PC-3 (cell line): Measurements from ENCODE around the gene CST8. TPM values are rescaled to one million over a fixed set of nuclear protein-coding genes. Genes with fewer than 3 reads are reported as not detected.
A peak's percentile ranks its signal among the peaks of the same experiment; 100 is the strongest.

Source experiments
- ATAC-seq: fragments of 200-7000 bp; cut with Tn5 transposase; 2 replicates; pipeline ENCODE4 v1.9.1; 2020; ENCODE audit warnings: mild to moderate bottlenecking, moderate library complexity
- BruUV-seq: library from RNA; stranded (reverse); fragments of 400-500 nt; replicated peaks from 2 replicates; lab custom pipeline; 2021; lab: Mats Ljungman, UMichigan
- CTCF ChIA-PET: fragments of 300-600 bp; sonication (Branson Sonifier 250); formaldehyde crosslinking; loops from one replicate; lab custom pipeline; 2022; ENCODE audit warnings: antibody characterized with exemption; lab: Charles Lee
- POLR2A ChIA-PET: fragments of 300-600 bp; sonication (Branson Sonifier 250); formaldehyde crosslinking; loops from one replicate; lab custom pipeline; 2022; ENCODE audit warnings: antibody characterized with exemption; ENCODE audit not compliant: unreplicated experiment; lab: Charles Lee
- DNase-seq: peaks from one replicate; pipeline ENCODE4 v3.0.0-alpha.2; 2015
- H2AFZ ChIP-seq: fragments of 300-600 bp; sonication (generic); 2 replicates; pipeline ENCODE4 v1.6.0; 2016; ENCODE audit warnings: antibody characterized with exemption, low read length
- H3F3A ChIP-seq: fragments of 300-600 bp; sonication (generic); one replicate; pipeline ENCODE4 v1.6.0; 2017; ENCODE audit warnings: antibody characterized with exemption, low read length, control low read depth, mild to moderate bottlenecking; ENCODE audit not compliant: unreplicated experiment
- H3K27ac ChIP-seq: fragments of 300-600 bp; sonication (generic); 2 replicates; pipeline ENCODE4 v1.5.1; 2016; ENCODE audit warnings: mild to moderate bottlenecking, low read length
- H3K27me3 ChIP-seq: fragments of 300-600 bp; sonication (generic); 2 replicates; pipeline ENCODE4 v1.6.1; 2016; ENCODE audit warnings: low read length, mixed read lengths
- H3K36me3 ChIP-seq: fragments of 300-600 bp; sonication (generic); 2 replicates; pipeline ENCODE4 v1.6.1; 2016; ENCODE audit warnings: low read depth, mixed run types, low read length, mixed read lengths
- H3K4me1 ChIP-seq: fragments of 300-600 bp; sonication (generic); 2 replicates; pipeline ENCODE4 v1.5.1; 2016; ENCODE audit warnings: low read length; ENCODE audit not compliant: insufficient read depth
- H3K4me2 ChIP-seq: fragments of 300-600 bp; sonication (generic); 2 replicates; pipeline ENCODE4 v1.6.0; 2016; ENCODE audit warnings: low read length
- H3K4me3 ChIP-seq: fragments of 300-600 bp; sonication (generic); 2 replicates; pipeline ENCODE4 v1.5.1; 2016; ENCODE audit warnings: mild to moderate bottlenecking, low read length, mixed read lengths
- H3K79me2 ChIP-seq: fragments of 300-600 bp; sonication (generic); 2 replicates; pipeline ENCODE4 v1.6.1; 2017; ENCODE audit warnings: low read length, mixed read lengths
- H3K9ac ChIP-seq: fragments of 300-600 bp; sonication (generic); 2 replicates; pipeline ENCODE4 v1.6.0; 2016; ENCODE audit warnings: mild to moderate bottlenecking, low read length
- H3K9me2 ChIP-seq: fragments of 300-600 bp; sonication (generic); replicated peaks from 2 replicates; pipeline ENCODE4 v1.6.1; 2016; ENCODE audit warnings: mixed run types, low read length, mixed read lengths
- H3K9me3 ChIP-seq: fragments of 300-600 bp; sonication (generic); 2 replicates; pipeline ENCODE4 v1.6.1; 2016; ENCODE audit warnings: low read length, mixed read lengths
- H4K20me1 ChIP-seq: fragments of 300-600 bp; sonication (generic); 2 replicates; pipeline ENCODE4 v1.6.1; 2016; ENCODE audit warnings: low read length, mixed read lengths
- CTCF ChIP-seq: fragments of 300-600 bp; sonication (generic); conservative IDR thresholded peaks from 2 replicates; pipeline ENCODE4 v1.5.1; 2017; ENCODE audit warnings: antibody characterized with exemption, low read depth, mild to moderate bottlenecking, low read length
- EZH2 ChIP-seq: fragments of 300-600 bp; sonication (generic); IDR thresholded peaks from one replicate; pipeline ENCODE4 v1.6.1; 2017; ENCODE audit warnings: antibody characterized with exemption, mild to moderate bottlenecking, low read length; ENCODE audit not compliant: unreplicated experiment
- EZH2phosphoT487 ChIP-seq: fragments of 300-600 bp; sonication (generic); IDR thresholded peaks from 2 replicates; pipeline ENCODE4 v1.6.1; 2018; ENCODE audit warnings: mild to moderate bottlenecking, antibody characterized with exemption, low read length, borderline replicate concordance
- intact Hi-C: fragments of 100-400 bp; cut with micrococcal nuclease; formaldehyde crosslinking; loops from 2 replicates; pipeline ENCODE4 v1.9.0; 2023
- total RNA-seq: library from RNA; depleted of rRNA; stranded (reverse); fragments of >200 nt; gene quantifications from 2 replicates; pipeline ENCODE4 v1.2.3, GENCODE V29; 2014

The CST8 gene
- total RNA-seq, 1 experiment from 2014 or later: not detected

GRCh38 chr20:23526850-23527249 is 35.9 kb downstream of the CST8 start:
- H3K36me3 ChIP-seq: no peaks in the 10 kb centered on the region
- H3K4me2 ChIP-seq: no peak overlapping the region
- no peaks in the 10 kb centered on the region for H3K9me2 ChIP-seq
- H3K79me2 ChIP-seq: no peaks in the 10 kb centered on the region
- no peak overlapping the region for H3K4me3 ChIP-seq
- BruUV-seq: no TSS peak
- no peak overlapping the region for H3K27ac ChIP-seq
- intact Hi-C loops: no loop called here
- H3F3A ChIP-seq: no peaks in the 10 kb centered on the region
- POLR2A ChIA-PET: no interaction called here
- CTCF ChIA-PET: no interaction called here
- TF ChIP-seq EZH2: no peak
- TF ChIP-seq EZH2phosphoT487: no peak
- TF ChIP-seq CTCF: no peak
- peaks cover 30% of the 10 kb centered on the region for H3K27me3 ChIP-seq
- peaks cover 20% of the 10 kb centered on the region for H3K9me3 ChIP-seq
- H3K4me1 ChIP-seq: no peaks in the 10 kb centered on the region
- H3K9ac ChIP-seq: no peak overlapping the region
- ATAC-seq: no peak
- no peak for DNase-seq
- H4K20me1 ChIP-seq: no peaks in the 10 kb centered on the region
- H2AFZ ChIP-seq: no peak overlapping the region

GRCh38 chr20:23528867-23529431 is 38.0 kb downstream of the CST8 start:
- no TSS peak for BruUV-seq
- H3K27me3 ChIP-seq: peaks cover 9% of the 10 kb centered on the region
- POLR2A ChIA-PET: no interaction called here

GRCh38 chr20:23530937-23531567 is 40.1 kb downstream of the CST8 start:
- Histone ChIP-seq H3K79me2 (no peaks in the 10 kb centered on the region), H3K4me3 (no peak overlapping the region), H3K4me2 (no peak overlapping the region), H4K20me1 (no peaks in the 10 kb centered on the region), H3K36me3 (no peaks in the 10 kb centered on the region), H2AFZ (no peak overlapping the region), H3K4me1 (no peaks in the 10 kb centered on the region), H3F3A (no peaks in the 10 kb centered on the region), H3K9me2 (no peaks in the 10 kb centered on the region), H3K9ac (no peak overlapping the region), H3K27me3 (no peaks in the 10 kb centered on the region), H3K27ac (no peak overlapping the region), H3K9me3 (peaks cover 20% of the 10 kb centered on the region)
- DNase-seq (no peak), ATAC-seq (no peak)
- ChIA-PET POLR2A (no interaction called here), CTCF (no interaction called here)
- TF ChIP-seq CTCF (no peak), EZH2 (no peak), EZH2phosphoT487 (no peak)
- no TSS peak for BruUV-seq
- intact Hi-C loops: no loop called here

More at GRCh38 chr20:23528867-23529431, 38.0 kb downstream of the CST8 start:
- Histone ChIP-seq H3K9me3 (peaks cover 20% of the 10 kb centered on the region), H3K27ac (no peak overlapping the region), H3K9me2 (no peaks in the 10 kb centered on the region), H3K4me2 (no peak overlapping the region), H3K4me3 (no peak overlapping the region), H3K4me1 (no peaks in the 10 kb centered on the region), H3K36me3 (no peaks in the 10 kb centered on the region), H4K20me1 (no peaks in the 10 kb centered on the region), H3F3A (no peaks in the 10 kb centered on the region), H3K9ac (no peak overlapping the region), H2AFZ (no peak overlapping the region), H3K79me2 (no peaks in the 10 kb centered on the region)
- intact Hi-C loops: no loop called here
- peak; percentile 56 for DNase-seq
- TF ChIP-seq EZH2: no peak
- ATAC-seq: no peak
- CTCF ChIA-PET: no interaction called here
